Skeletal muscle tissue (tissue), 4 donors: ENCODE measurements around the gene TC2N. TPM values are rescaled to one million over a fixed set of nuclear protein-coding genes. Genes with fewer than 3 reads are reported as not detected.
"Not testable (repeated sequence)": the region's sequence is repeated elsewhere in the genome, so short reads cannot be mapped to it uniquely, and the experiment has no call there.

Source experiments
- H3K27ac ChIP-seq: one replicate; pipeline ENCODE4 v1.7.0; 2013; ENCODE audit warnings: mild to moderate bottlenecking, low read depth, low read length, inconsistent platforms
- H3K27me3 ChIP-seq, 3 donors: one replicate each; pipeline ENCODE4 v1.7.0; 2013; ENCODE audit warnings: low read length in 3 of 3; ENCODE audit not compliant: control insufficient read depth in 3 of 3, insufficient read depth in 3 of 3
- H3K36me3 ChIP-seq, 3 donors: one replicate each; pipeline ENCODE4 v1.7.0; 2013; ENCODE audit warnings: low read length in 3 of 3; ENCODE audit not compliant: control insufficient read depth in 3 of 3, insufficient read depth in 3 of 3
- H3K4me1 ChIP-seq, 3 donors: one replicate each; pipeline ENCODE4 v1.7.0; 2013; ENCODE audit warnings: low read length in 3 of 3, mild to moderate bottlenecking in 3 of 3; ENCODE audit not compliant: control insufficient read depth in 3 of 3, insufficient read depth in 3 of 3
- H3K4me3 ChIP-seq, 3 donors: one replicate each; pipeline ENCODE4 v1.7.0; 2013; ENCODE audit warnings: low read length in 3 of 3
- H3K9ac ChIP-seq, 3 donors: one replicate each; pipeline ENCODE4 v1.7.0; 2013; ENCODE audit warnings: low read length in 3 of 3, mild to moderate bottlenecking in 3 of 3, moderate library complexity in 2 of 3, low read depth in 1 of 3
- H3K9me3 ChIP-seq, 3 donors: one replicate each; pipeline ENCODE4 v1.7.0; 2013; ENCODE audit warnings: low read length in 3 of 3; ENCODE audit not compliant: control insufficient read depth in 3 of 3
- total RNA-seq: library from RNA; depleted of rRNA; stranded (reverse); fragments of >200 nt; gene quantifications from one replicate; pipeline ENCODE4 v1.2.3, GENCODE V29; 2014
- donor health status: Osteomylitis.

TC2N gene
- total RNA-seq, 1 donor from 2014 or later = 5.7 TPM

GRCh38 chr14:91901449-91902226, 34.3 kb upstream of the TC2N start:
- Histone ChIP-seq H3K27me3 (peaks cover 5 to 18% (median 17%) of the 10 kb centered on the region in 3 donors), H3K36me3 (no peaks in the 10 kb centered on the region), H3K27ac (no peak overlapping the region), H3K4me1 (peaks cover 11 to 24% (median 18%) of the 10 kb centered on the region in 3 donors), H3K9ac (no peak overlapping the region), H3K4me3 (no peak overlapping the region), H3K9me3 (no peaks in the 10 kb centered on the region)

GRCh38 chr14:91899806-91900205, 32.5 kb upstream of the TC2N start:
- no peaks in the 10 kb centered on the region for H3K9me3 ChIP-seq
- H3K4me3 ChIP-seq = no peak overlapping the region
- H3K27me3 ChIP-seq = peaks cover 9 to 27% (median 23%) of the 10 kb centered on the region in 3 donors
- H3K4me1 ChIP-seq = peaks cover 11 to 22% (median 18%) of the 10 kb centered on the region in 3 donors
- H3K27ac ChIP-seq = no peak overlapping the region
- no peaks in the 10 kb centered on the region for H3K36me3 ChIP-seq
- H3K9ac ChIP-seq = no peak overlapping the region

GRCh38 chr14:91899213-91899612, 31.9 kb upstream of the TC2N start:
- Histone ChIP-seq H3K27me3 (peaks cover 9 to 28% (median 24%) of the 10 kb centered on the region in 3 donors), H3K27ac (no peak overlapping the region), H3K36me3 (no peaks in the 10 kb centered on the region), H3K9ac (no peak overlapping the region), H3K4me3 (no peak overlapping the region), H3K4me1 (peaks cover 11 to 22% (median 18%) of the 10 kb centered on the region in 3 donors), H3K9me3 (no peaks in the 10 kb centered on the region)

GRCh38 chr14:91898372-91898771, 31.0 kb upstream of the TC2N start:
- no peaks in the 10 kb centered on the region for H3K36me3 ChIP-seq
- H3K9ac ChIP-seq = no peak overlapping the region
- peaks cover 11 to 20% (median 18%) of the 10 kb centered on the region in 3 donors for H3K4me1 ChIP-seq
- H3K9me3 ChIP-seq = no peaks in the 10 kb centered on the region
- no peak overlapping the region for H3K4me3 ChIP-seq
- H3K27ac ChIP-seq = no peak overlapping the region
- H3K27me3 ChIP-seq = peaks cover 9 to 28% (median 24%) of the 10 kb centered on the region in 3 donors

GRCh38 chr14:91897716-91898115, 30.4 kb upstream of the TC2N start:
- peaks cover 9 to 28% (median 20%) of the 10 kb centered on the region in 3 donors for H3K27me3 ChIP-seq
- H3K4me1 ChIP-seq = peaks cover 11 to 19% (median 18%) of the 10 kb centered on the region in 3 donors
- not testable (repeated sequence) for H3K4me3 ChIP-seq, H3K9ac ChIP-seq, H3K27ac ChIP-seq, H3K9me3 ChIP-seq, H3K36me3 ChIP-seq

GRCh38 chr14:91897106-91897701, 29.9 kb upstream of the TC2N start:
- Histone ChIP-seq H3K27ac (no peak overlapping the region), H3K9me3 (no peaks in the 10 kb centered on the region), H3K27me3 (peaks cover 9 to 33% (median 17%) of the 10 kb centered on the region in 3 donors), H3K4me1 (peaks cover 11 to 21% (median 19%) of the 10 kb centered on the region in 3 donors), H3K36me3 (no peaks in the 10 kb centered on the region), H3K4me3 (no peak overlapping the region), H3K9ac (no peak overlapping the region)

- no peaks in the 10 kb centered on the region for H3K9me3 ChIP-seq
- H3K9ac ChIP-seq = no peak overlapping the region
- H3K36me3 ChIP-seq = no peaks in the 10 kb centered on the region
- no peak overlapping the region for H3K27ac ChIP-seq
- peaks cover 7 to 25% (median 23%) of the 10 kb centered on the region in 3 donors for H3K4me1 ChIP-seq
- peaks cover 9 to 34% (median 17%) of the 10 kb centered on the region in 3 donors for H3K27me3 ChIP-seq
- H3K4me3 ChIP-seq = no peak overlapping the region
These were observed 29.1 kb upstream of the TC2N start for GRCh38 chr14:91896419-91896818.

GRCh38 chr14:91893669-91894068, 26.3 kb upstream of the TC2N start:
- Histone ChIP-seq H3K36me3 (no peaks in the 10 kb centered on the region), H3K9me3 (no peaks in the 10 kb centered on the region), H3K27ac (no peak overlapping the region), H3K27me3 (peaks cover 9 to 27% (median 10%) of the 10 kb centered on the region in 3 donors), H3K4me3 (no peak overlapping the region), H3K4me1 (peaks cover 26 to 34% (median 27%) of the 10 kb centered on the region in 3 donors), H3K9ac (no peak overlapping the region)

GRCh38 chr14:91893007-91893406, 25.7 kb upstream of the TC2N start:
- peaks cover 9 to 27% (median 10%) of the 10 kb centered on the region in 3 donors for H3K27me3 ChIP-seq
- no peak overlapping the region for H3K27ac ChIP-seq

GRCh38 chr14:91891721-91892220, 24.4 kb upstream of the TC2N start:
- Histone ChIP-seq H3K4me3 (no peak overlapping the region), H3K9ac (no peak overlapping the region), H3K9me3 (no peaks in the 10 kb centered on the region), H3K27ac (no peak overlapping the region), H3K27me3 (peaks cover 6 to 25% (median 10%) of the 10 kb centered on the region in 3 donors), H3K4me1 (peaks cover 21 to 27% (median 23%) of the 10 kb centered on the region in 3 donors), H3K36me3 (no peaks in the 10 kb centered on the region)

More at GRCh38 chr14:91893007-91893406, 25.7 kb upstream of the TC2N start:
- peaks cover 26 to 34% (median 27%) of the 10 kb centered on the region in 3 donors for H3K4me1 ChIP-seq
- H3K9me3 ChIP-seq = no peaks in the 10 kb centered on the region
- no peak overlapping the region for H3K4me3 ChIP-seq
- H3K9ac ChIP-seq = no peak overlapping the region
- H3K36me3 ChIP-seq = no peaks in the 10 kb centered on the region
